Spleen (tissue), 7 donors: ENCODE measurements around the gene SPATA3.

ENCODE experiments used
- POLR2A ChIP-seq, 3 donors: fragments of 450-650 bp; IDR thresholded peaks; one replicate each; pipeline ENCODE4 v1.5.1; 2017; ENCODE audit warnings: antibody characterized with exemption in 3 of 3, mild to moderate bottlenecking in 1 of 3
- POLR2AphosphoS5 ChIP-seq, 3 donors: sonication (generic); formaldehyde crosslinking; IDR thresholded peaks; one replicate each; pipeline ENCODE4 v1.5.1; 2017; ENCODE audit warnings: antibody characterized with exemption in 3 of 3
- TF ChIP-seq, protein P1 (sequence below), 11 experiments: fragments of 200-600 bp in 7 of 11; fragments of 450-650 bp in 4 of 11; sonication (generic) in 4 of 11; IDR thresholded peaks in 8 of 11; conservative IDR thresholded peaks in 3 of 11; 1 replicate in 7 of 11; 2 replicates in 4 of 11; pipeline versions ENCODE4 v1.4.0 to v1.8.0; 2016 to 2021; ENCODE audit warnings: antibody characterized with exemption in 11 of 11, inconsistent platforms in 4 of 11, mild to moderate bottlenecking in 1 of 11
- donor health status: DM: no; HTN: no; CAD: no; lungs with moderate emphysema.
- donor health status: DM: no; HTN: no; CAD: no.
- donor health status: DM: no; HTN: no; CAD: no.

GRCh38 chr2:230947235-230947576, 48.7 kb upstream of the SPATA3 start:
- no peak for TF ChIP-seq POLR2A (IDR thresholded peaks at IDR 0.05)
- TF ChIP-seq POLR2AphosphoS5 (IDR thresholded peaks at IDR 0.05) = no peak
- TF ChIP-seq, protein P1, sequence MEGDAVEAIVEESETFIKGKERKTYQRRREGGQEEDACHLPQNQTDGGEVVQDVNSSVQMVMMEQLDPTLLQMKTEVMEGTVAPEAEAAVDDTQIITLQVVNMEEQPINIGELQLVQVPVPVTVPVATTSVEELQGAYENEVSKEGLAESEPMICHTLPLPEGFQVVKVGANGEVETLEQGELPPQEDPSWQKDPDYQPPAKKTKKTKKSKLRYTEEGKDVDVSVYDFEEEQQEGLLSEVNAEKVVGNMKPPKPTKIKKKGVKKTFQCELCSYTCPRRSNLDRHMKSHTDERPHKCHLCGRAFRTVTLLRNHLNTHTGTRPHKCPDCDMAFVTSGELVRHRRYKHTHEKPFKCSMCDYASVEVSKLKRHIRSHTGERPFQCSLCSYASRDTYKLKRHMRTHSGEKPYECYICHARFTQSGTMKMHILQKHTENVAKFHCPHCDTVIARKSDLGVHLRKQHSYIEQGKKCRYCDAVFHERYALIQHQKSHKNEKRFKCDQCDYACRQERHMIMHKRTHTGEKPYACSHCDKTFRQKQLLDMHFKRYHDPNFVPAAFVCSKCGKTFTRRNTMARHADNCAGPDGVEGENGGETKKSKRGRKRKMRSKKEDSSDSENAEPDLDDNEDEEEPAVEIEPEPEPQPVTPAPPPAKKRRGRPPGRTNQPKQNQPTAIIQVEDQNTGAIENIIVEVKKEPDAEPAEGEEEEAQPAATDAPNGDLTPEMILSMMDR (IDR thresholded peaks at IDR 0.05 in 8 of 11, conservative IDR thresholded peaks at IDR 0.05 in 3 of 11) = no peak
